A673 (cell line): Measurements from ENCODE around the gene UPF1. TPM values are rescaled to one million over a fixed set of nuclear protein-coding genes. Genes with fewer than 3 reads are reported as not detected.

Experiments used
- BruUV-seq: library from RNA; stranded (reverse); fragments of 400-500 nt; replicated peaks from 2 replicates; lab custom pipeline; 2021; lab: Mats Ljungman, UMichigan
- CTCF ChIA-PET: fragments of 300-600 bp; sonication (Branson Sonifier 250); formaldehyde crosslinking; loops from one replicate; lab custom pipeline; 2022; ENCODE audit warnings: antibody characterized with exemption; lab: Charles Lee
- POLR2A ChIA-PET: fragments of 300-600 bp; sonication (Branson Sonifier 250); formaldehyde crosslinking; loops from one replicate; lab custom pipeline; 2022; ENCODE audit warnings: antibody characterized with exemption; ENCODE audit not compliant: low non-redundant PET; lab: Charles Lee
- DNase-seq: peaks from one replicate; pipeline ENCODE4 v3.0.0-alpha.2; 2015; ENCODE audit warnings: low spot score
- H3K27ac ChIP-seq: fragments of 200-600 bp; sonication (generic); 2 replicates; pipeline ENCODE4 v1.5.1; 2016; ENCODE audit warnings: mixed run types, low read depth, mild to moderate bottlenecking, mixed read lengths, antibody characterized with exemption, low read length; ENCODE audit not compliant: poor library complexity, severe bottlenecking
- H3K27me3 ChIP-seq: fragments of 200-600 bp; sonication (generic); replicated peaks from 2 replicates; pipeline ENCODE4 v1.6.1; 2017; ENCODE audit warnings: mixed run types, low read depth, mild to moderate bottlenecking, mixed read lengths, antibody characterized with exemption, low read length; ENCODE audit not compliant: insufficient read depth, poor library complexity
- H3K36me3 ChIP-seq: fragments of 200-600 bp; sonication (generic); 2 replicates; pipeline ENCODE4 v1.6.1; 2016; ENCODE audit warnings: mixed run types, mild to moderate bottlenecking, mixed read lengths, antibody characterized with exemption, low read length; ENCODE audit not compliant: insufficient read depth, poor library complexity, severe bottlenecking
- H3K4me1 ChIP-seq: fragments of 200-600 bp; sonication (generic); 2 replicates; pipeline ENCODE4 v1.6.1; 2017; ENCODE audit warnings: mixed run types, mild to moderate bottlenecking, mixed read lengths, antibody characterized with exemption, low read length; ENCODE audit not compliant: insufficient read depth, poor library complexity, severe bottlenecking
- H3K4me3 ChIP-seq: fragments of 200-600 bp; sonication (generic); 2 replicates; pipeline ENCODE4 v1.5.1; 2016; ENCODE audit warnings: low read depth, mixed run types, mild to moderate bottlenecking, mixed read lengths, low read length; ENCODE audit not compliant: poor library complexity, severe bottlenecking
- H3K9me3 ChIP-seq: fragments of 200-600 bp; sonication (generic); 2 replicates; pipeline ENCODE4 v1.6.1; 2016; ENCODE audit warnings: mixed run types, low read depth, mild to moderate bottlenecking, mixed read lengths, antibody characterized with exemption, low read length; ENCODE audit not compliant: poor library complexity, severe bottlenecking
- EZH2 ChIP-seq: fragments of 200-600 bp; sonication (generic); IDR thresholded peaks from 2 replicates; pipeline ENCODE4 v1.6.1; 2017; ENCODE audit warnings: borderline replicate concordance, low read depth, mild to moderate bottlenecking, mixed read lengths, antibody characterized with exemption, low read length; ENCODE audit not compliant: poor library complexity, severe bottlenecking
- intact Hi-C: fragments of 100-400 bp; cut with micrococcal nuclease; formaldehyde crosslinking; loops from one replicate; pipeline ENCODE4 v1.10.0; 2022; ENCODE audit not compliant: unreplicated experiment
- total RNA-seq: library from RNA; stranded (reverse); gene quantifications from 2 replicates; pipeline ENCODE4 v1.2.3, GENCODE V29; 2021
- TF ChIP-seq, protein P1 (sequence below): fragments of 300-800, 200-600 bp; sonication (generic); conservative IDR thresholded peaks from 2 replicates; pipeline ENCODE4 v1.5.1; 2017; ENCODE audit warnings: low read depth, mild to moderate bottlenecking, antibody characterized with exemption, low read length, moderate library complexity, mixed read lengths

Gene UPF1
- total RNA-seq, 1 experiment from 2014 or later: 83.8 TPM

DNA sequence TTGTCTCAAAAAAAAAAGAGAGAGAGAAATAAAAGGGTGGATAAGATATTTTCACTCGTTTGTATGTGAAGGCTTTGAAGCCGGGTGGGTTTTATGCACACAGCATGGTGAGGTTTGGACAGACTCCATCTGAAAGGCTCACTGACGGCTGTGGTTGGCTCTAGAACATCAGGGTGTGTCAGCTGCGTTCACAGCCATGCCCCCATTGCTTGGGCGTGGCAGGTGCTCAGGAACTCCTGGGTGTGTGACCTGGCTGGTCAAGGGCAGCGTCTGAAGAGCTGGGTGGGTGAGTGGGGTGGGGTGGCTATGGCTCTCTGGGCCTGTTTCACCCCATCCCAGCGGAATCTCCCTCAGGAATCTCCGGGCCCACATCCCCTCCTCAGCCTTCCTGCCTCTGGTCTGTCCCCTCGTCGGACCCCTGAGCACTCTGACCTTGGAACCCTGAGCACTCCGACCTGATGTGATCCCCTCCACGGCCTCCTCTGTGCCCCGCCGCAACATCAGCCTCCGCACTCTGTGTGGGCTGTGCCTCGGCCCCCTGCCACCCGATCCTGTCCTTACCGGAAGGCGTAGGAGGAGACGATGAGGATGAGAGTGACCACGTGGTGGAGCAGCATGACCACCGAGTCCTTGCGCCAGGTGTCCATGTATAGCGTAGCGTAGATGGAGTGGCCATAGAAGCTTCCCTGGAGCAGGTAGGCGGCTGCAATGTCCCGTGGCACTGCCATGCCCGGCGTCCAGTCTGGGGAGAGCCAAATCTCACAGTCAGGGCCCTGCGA lies 52.0 kb downstream of the UPF1 start:
- H3K27me3 ChIP-seq: no peaks in the 10 kb centered on the region
- DNase-seq: no peak
- BruUV-seq: no TSS peak

DNA sequence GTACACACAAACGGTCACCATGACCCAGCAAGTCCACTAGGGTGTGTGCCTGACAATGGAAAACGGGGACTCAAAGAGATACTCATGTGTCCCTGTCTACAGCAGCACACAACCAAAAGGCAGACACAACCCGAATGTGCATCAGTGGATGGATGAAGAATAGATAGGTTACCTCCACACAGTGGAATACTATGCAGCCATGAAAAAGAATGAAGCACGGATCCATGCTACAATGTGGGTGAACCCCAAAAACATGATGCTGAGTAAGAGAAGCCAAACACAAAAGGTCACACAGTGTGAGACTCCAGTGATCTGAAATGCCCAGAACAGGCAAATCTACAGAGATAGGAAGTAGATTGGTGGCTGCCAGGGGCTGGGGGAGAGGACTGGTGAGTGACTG lies 55.2 kb downstream of the UPF1 start:
- no peak overlapping the region for H3K27ac ChIP-seq
- no peak for TF ChIP-seq EZH2
- TF ChIP-seq, protein P1, sequence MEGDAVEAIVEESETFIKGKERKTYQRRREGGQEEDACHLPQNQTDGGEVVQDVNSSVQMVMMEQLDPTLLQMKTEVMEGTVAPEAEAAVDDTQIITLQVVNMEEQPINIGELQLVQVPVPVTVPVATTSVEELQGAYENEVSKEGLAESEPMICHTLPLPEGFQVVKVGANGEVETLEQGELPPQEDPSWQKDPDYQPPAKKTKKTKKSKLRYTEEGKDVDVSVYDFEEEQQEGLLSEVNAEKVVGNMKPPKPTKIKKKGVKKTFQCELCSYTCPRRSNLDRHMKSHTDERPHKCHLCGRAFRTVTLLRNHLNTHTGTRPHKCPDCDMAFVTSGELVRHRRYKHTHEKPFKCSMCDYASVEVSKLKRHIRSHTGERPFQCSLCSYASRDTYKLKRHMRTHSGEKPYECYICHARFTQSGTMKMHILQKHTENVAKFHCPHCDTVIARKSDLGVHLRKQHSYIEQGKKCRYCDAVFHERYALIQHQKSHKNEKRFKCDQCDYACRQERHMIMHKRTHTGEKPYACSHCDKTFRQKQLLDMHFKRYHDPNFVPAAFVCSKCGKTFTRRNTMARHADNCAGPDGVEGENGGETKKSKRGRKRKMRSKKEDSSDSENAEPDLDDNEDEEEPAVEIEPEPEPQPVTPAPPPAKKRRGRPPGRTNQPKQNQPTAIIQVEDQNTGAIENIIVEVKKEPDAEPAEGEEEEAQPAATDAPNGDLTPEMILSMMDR: no peak
- intact Hi-C loops: no loop called here
- no peaks in the 10 kb centered on the region for H3K9me3 ChIP-seq
- no peaks in the 10 kb centered on the region for H3K4me1 ChIP-seq
- CTCF ChIA-PET: no interaction called here
- H3K27me3 ChIP-seq: no peaks in the 10 kb centered on the region
- H3K4me3 ChIP-seq: no peak overlapping the region
- DNase-seq: no peak
- POLR2A ChIA-PET: no interaction called here
- H3K36me3 ChIP-seq: no peaks in the 10 kb centered on the region
- no TSS peak for BruUV-seq

More for the DNA sequence above, 52.0 kb downstream of the UPF1 start:
- ChIA-PET CTCF (interaction anchor here (0.7 kb wide), 1 partner anchor 220 kb away, joined by 4 read pairs; no protein-coding TSS in a partner anchor), POLR2A (no interaction called here)
- no peaks in the 10 kb centered on the region for H3K4me1 ChIP-seq
- TF ChIP-seq, protein P1: no peak
- no peak for TF ChIP-seq EZH2
- intact Hi-C loops: no loop called here
- no peak overlapping the region for H3K4me3 ChIP-seq
- H3K9me3 ChIP-seq: no peaks in the 10 kb centered on the region
- H3K27ac ChIP-seq: no peak overlapping the region
- no peaks in the 10 kb centered on the region for H3K36me3 ChIP-seq

DNA sequence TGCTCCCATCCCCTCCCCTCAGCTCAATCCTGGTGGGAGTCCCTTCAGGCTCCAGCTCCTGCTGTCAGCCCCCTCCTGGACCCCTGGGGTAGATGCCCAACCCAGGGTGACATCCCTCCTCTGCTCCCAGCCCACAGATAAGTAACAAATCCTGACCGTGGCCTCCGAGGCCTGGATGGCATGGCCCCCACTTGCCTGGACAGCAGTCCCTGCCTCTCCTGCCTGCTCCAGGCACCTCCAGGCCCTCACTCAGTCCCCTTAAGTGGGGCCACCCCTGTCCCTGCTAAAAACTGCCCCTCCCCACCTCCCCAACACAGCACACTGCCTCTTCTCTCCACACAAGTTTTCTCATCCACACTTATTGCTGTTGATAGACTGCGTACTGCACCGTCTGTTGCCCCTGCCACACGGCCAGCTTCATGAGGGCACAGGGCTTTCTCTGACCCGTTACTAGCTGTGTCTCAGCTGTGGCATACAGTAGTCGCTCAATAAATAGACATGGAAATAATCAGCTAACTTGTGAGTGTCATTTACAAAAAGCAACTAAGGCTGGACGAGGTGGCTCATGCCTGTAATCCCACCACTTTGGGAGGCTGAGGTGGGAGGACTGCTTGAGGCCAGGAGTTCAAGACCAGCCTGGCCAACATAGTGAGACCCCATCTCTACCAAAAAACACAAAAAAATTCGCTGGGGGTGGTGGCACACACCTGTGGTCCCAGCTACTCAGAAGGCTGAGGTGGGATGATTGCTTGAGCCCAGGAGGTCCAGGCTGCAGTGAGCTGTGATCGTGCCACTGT lies 58.4 kb downstream of the UPF1 start:
- intact Hi-C loops: no loop called here
- H3K4me3 ChIP-seq: no peak overlapping the region
- no peak for TF ChIP-seq EZH2
- TF ChIP-seq, protein P1: no peak
- no peaks in the 10 kb centered on the region for H3K27me3 ChIP-seq
- H3K36me3 ChIP-seq: no peaks in the 10 kb centered on the region
- no peak overlapping the region for H3K27ac ChIP-seq
- peaks cover 10% of the 10 kb centered on the region for H3K4me1 ChIP-seq
- ChIA-PET CTCF (no interaction called here), POLR2A (no interaction called here)
- no TSS peak for BruUV-seq
- no peaks in the 10 kb centered on the region for H3K9me3 ChIP-seq
- no peak for DNase-seq
